OCI-LY7 (cell line): ENCODE data around the gene GPSM3.

Experiments
- EZH2phosphoT487 ChIP-seq: fragments of 200-600 bp; sonication (generic); IDR thresholded peaks from 2 replicates; pipeline ENCODE4 v1.6.1; 2018; ENCODE audit warnings: low read depth, borderline replicate concordance, mild to moderate bottlenecking, mixed run types, antibody characterized with exemption, low read length, moderate library complexity, mixed read lengths
- TF ChIP-seq, protein P1 (sequence below): fragments of 200-600 bp; sonication (generic); conservative IDR thresholded peaks from 2 replicates; pipeline ENCODE4 v1.5.1; 2014; ENCODE audit warnings: mild to moderate bottlenecking, antibody characterized with exemption, low read length, moderate library complexity, mixed read lengths

- TF ChIP-seq, protein P1, sequence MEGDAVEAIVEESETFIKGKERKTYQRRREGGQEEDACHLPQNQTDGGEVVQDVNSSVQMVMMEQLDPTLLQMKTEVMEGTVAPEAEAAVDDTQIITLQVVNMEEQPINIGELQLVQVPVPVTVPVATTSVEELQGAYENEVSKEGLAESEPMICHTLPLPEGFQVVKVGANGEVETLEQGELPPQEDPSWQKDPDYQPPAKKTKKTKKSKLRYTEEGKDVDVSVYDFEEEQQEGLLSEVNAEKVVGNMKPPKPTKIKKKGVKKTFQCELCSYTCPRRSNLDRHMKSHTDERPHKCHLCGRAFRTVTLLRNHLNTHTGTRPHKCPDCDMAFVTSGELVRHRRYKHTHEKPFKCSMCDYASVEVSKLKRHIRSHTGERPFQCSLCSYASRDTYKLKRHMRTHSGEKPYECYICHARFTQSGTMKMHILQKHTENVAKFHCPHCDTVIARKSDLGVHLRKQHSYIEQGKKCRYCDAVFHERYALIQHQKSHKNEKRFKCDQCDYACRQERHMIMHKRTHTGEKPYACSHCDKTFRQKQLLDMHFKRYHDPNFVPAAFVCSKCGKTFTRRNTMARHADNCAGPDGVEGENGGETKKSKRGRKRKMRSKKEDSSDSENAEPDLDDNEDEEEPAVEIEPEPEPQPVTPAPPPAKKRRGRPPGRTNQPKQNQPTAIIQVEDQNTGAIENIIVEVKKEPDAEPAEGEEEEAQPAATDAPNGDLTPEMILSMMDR = no peak
- TF ChIP-seq EZH2phosphoT487 = no peak
Observed at GRCh38 chr6:32183030-32183429, 9.4 kb downstream of the GPSM3 start.
